ENCODE results near the gene DRG2. TPM values are rescaled to one million over a fixed set of nuclear protein-coding genes. Genes with fewer than 3 reads are reported as not detected.

The DRG2 gene
- total and polyA plus RNA-seq, 10 donors: 38.1 to 69.1 (median 49.4) TPM

DNA sequence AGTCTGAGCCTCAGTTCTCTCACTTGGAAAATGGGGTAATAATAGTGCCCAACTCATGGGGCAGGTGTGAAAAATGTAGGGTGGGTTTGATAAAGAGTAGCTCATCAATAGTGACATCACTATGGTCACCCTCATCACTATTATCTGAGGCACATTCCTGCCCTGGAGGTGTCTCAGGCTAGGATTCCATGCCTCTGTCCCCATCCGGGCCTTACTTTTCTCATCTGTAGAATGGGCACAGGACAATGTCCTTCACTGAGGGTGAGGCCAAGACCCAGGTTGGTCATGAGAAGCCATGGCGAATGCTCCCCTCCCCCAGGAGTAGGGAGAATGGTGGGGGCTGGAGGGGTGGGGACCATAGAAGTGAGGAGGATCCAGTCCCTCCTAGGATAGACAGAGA is 51.3 kb downstream of the DRG2 start:
- WGBS, 5 donors: 84 to 97% (median 91%) methylated on average over 2 of the region's 2 CpGs
- Histone ChIP-seq H3K9me3 (no peaks in the 10 kb centered on the region), H3K4me1 (peaks cover 0 to 11% (median 3%) of the 10 kb centered on the region in 6 donors), H3K27me3 (replicated peaks in 1 of 7) (peaks cover 0 to 48% (median 0%) of the 10 kb centered on the region in 7 donors), H3K36me3 (no peaks in the 10 kb centered on the region), H3K4me3 (no peak overlapping the region), H3K27ac (no peak overlapping the region)
- TF ChIP-seq, protein P1, sequence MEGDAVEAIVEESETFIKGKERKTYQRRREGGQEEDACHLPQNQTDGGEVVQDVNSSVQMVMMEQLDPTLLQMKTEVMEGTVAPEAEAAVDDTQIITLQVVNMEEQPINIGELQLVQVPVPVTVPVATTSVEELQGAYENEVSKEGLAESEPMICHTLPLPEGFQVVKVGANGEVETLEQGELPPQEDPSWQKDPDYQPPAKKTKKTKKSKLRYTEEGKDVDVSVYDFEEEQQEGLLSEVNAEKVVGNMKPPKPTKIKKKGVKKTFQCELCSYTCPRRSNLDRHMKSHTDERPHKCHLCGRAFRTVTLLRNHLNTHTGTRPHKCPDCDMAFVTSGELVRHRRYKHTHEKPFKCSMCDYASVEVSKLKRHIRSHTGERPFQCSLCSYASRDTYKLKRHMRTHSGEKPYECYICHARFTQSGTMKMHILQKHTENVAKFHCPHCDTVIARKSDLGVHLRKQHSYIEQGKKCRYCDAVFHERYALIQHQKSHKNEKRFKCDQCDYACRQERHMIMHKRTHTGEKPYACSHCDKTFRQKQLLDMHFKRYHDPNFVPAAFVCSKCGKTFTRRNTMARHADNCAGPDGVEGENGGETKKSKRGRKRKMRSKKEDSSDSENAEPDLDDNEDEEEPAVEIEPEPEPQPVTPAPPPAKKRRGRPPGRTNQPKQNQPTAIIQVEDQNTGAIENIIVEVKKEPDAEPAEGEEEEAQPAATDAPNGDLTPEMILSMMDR (IDR thresholded peaks at IDR 0.05 in 8 of 11, conservative IDR thresholded peaks at IDR 0.05 in 3 of 11): no peak
- TF ChIP-seq POLR2A (IDR thresholded peaks at IDR 0.05) (no peak), POLR2AphosphoS5 (IDR thresholded peaks at IDR 0.05) (no peak)
- intact Hi-C loops (cut with DNase I; ENCODE audit: low total_unique reads): no loop called here
- DNase-seq: no peak

DNA sequence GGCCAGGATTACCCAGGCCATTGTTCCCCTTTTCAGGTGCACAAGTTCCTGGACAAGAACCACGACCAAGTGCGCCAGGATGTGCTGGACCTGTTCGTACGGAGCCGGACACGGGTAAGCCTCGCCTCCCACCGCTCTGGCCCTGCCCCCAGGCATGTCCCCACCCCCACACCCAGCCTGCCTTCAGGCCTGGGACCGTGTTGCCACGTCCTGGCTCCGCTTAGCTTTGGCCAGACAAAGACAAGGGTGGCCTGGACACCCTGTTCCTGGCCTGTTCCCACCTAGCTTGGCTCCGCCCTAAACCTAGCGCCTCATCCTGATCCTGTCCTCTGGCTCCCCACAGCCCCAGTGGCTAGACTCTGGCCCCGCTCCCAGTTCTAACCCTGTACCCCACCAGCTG is 51.8 kb downstream of the DRG2 start:
- H3K4me3 ChIP-seq: no peak overlapping the region
- no peaks in the 10 kb centered on the region for H3K9me3 ChIP-seq
- no peaks in the 10 kb centered on the region for H3K36me3 ChIP-seq
- 70 to 83% (median 77%) methylated on average over 14 of the region's 14 CpGs for WGBS, 5 donors
- no peak overlapping the region for H3K27ac ChIP-seq
- no peak for DNase-seq
- TF ChIP-seq POLR2AphosphoS5 (IDR thresholded peaks at IDR 0.05) (peak in 1 of 3 donors; percentile 6), POLR2A (IDR thresholded peaks at IDR 0.05) (no peak)
- TF ChIP-seq, protein P1 (IDR thresholded peaks at IDR 0.05 in 8 of 11, conservative IDR thresholded peaks at IDR 0.05 in 3 of 11): no peak
- H3K4me1 ChIP-seq: peaks cover 0 to 11% (median 3%) of the 10 kb centered on the region in 6 donors
- H3K27me3 ChIP-seq (replicated peaks in 1 of 7): peaks cover 0 to 50% (median 0%) of the 10 kb centered on the region in 7 donors
- intact Hi-C loops (cut with DNase I; ENCODE audit: low total_unique reads): no loop called here

DNA sequence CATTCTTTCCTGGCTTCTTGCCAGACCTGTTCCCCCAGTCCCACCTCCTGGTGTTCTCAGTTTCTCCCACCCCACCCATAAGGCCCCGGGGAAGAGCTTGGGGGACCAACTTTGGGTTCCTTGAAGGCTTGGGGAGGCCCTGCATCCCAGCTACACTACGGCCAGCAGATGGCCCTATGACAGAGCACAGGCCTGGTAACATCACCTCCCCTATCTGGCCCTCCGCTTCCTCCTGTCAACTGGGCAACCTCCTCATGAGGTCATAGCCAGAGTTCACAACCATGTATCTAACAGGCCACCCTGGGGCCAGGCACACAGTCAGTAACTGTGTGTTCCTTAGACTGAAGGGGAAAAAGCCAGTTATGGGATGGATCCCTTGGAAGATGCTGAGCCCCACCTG is 52.2 kb downstream of the DRG2 start:
- H3K36me3 ChIP-seq: no peaks in the 10 kb centered on the region
- no peak overlapping the region for H3K27ac ChIP-seq
- H3K27me3 ChIP-seq (replicated peaks in 1 of 7): peaks cover 0 to 50% (median 0%) of the 10 kb centered on the region in 7 donors
- intact Hi-C loops (cut with DNase I; ENCODE audit: low total_unique reads): loop anchor here (5.0 kb wide), 1 partner anchor 77 kb away; no protein-coding TSS in a partner anchor
- H3K4me3 ChIP-seq: no peak overlapping the region
- peaks cover 0 to 11% (median 3%) of the 10 kb centered on the region in 6 donors for H3K4me1 ChIP-seq
- no peak for DNase-seq
- TF ChIP-seq POLR2A (IDR thresholded peaks at IDR 0.05) (no peak), POLR2AphosphoS5 (IDR thresholded peaks at IDR 0.05) (no peak)
- TF ChIP-seq, protein P1 (IDR thresholded peaks at IDR 0.05 in 8 of 11, conservative IDR thresholded peaks at IDR 0.05 in 3 of 11): no peak
- no peaks in the 10 kb centered on the region for H3K9me3 ChIP-seq
- 55 to 77% (median 72%) methylated on average over 3 of the region's 3 CpGs for WGBS, 5 donors

DNA sequence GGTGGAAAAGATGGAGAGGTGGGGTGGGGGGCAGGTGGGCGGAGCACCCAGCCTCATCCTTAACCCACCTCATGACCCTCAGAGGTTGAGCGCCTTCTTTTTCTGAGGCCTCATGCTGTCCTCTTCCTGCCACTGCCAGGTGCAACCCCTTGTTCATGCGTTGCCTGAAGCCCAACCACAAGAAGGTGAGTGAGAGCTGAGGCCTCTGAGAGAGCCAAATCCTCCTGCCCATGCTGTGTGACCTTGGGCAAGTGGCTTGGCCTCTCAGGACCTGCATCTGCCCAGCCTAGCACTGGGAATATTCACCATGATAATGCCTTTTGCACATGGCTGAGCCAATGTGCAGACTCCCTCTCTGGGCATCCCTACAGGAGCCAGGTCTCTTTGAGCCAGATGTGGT is 52.9 kb downstream of the DRG2 start:
- TF ChIP-seq POLR2A (IDR thresholded peaks at IDR 0.05) (no peak), POLR2AphosphoS5 (IDR thresholded peaks at IDR 0.05) (no peak)
- TF ChIP-seq, protein P1 (IDR thresholded peaks at IDR 0.05 in 8 of 11, conservative IDR thresholded peaks at IDR 0.05 in 3 of 11): no peak
- DNase-seq: no peak
- 67 to 89% (median 87%) methylated on average over 3 of the region's 3 CpGs for WGBS, 5 donors
- peaks cover 0 to 50% (median 0%) of the 10 kb centered on the region in 7 donors for H3K27me3 ChIP-seq (replicated peaks in 1 of 7)
- H3K27ac ChIP-seq: no peak overlapping the region
- no peaks in the 10 kb centered on the region for H3K36me3 ChIP-seq
- no peak overlapping the region for H3K4me3 ChIP-seq
- intact Hi-C loops (cut with DNase I; ENCODE audit: low total_unique reads): loop anchor here (5.0 kb wide), 1 partner anchor 77 kb away; no protein-coding TSS in a partner anchor
- H3K4me1 ChIP-seq: peaks cover 0 to 11% (median 3%) of the 10 kb centered on the region in 6 donors
- H3K9me3 ChIP-seq: no peaks in the 10 kb centered on the region

Data from spleen (tissue), 11 donors.